ENCODE measurements around the gene TPD52L1. TPM values are rescaled to one million over a fixed set of nuclear protein-coding genes. Genes with fewer than 3 reads are reported as not detected.

TPD52L1 gene
- total RNA-seq, 1 experiment from 2014 or later, result 50.6 TPM

- H3K4me3 Mint-ChIP-seq (ENCODE audit: low read depth, unreplicated experiment), result peak overlapping the region; percentile 36
- intact Hi-C loops (cut with micrococcal nuclease; ENCODE audit: unreplicated experiment), result no loop called here
- CTCF ChIA-PET, result no interaction called here
- peaks cover 56% of the 10 kb centered on the region for H3K4me1 Mint-ChIP-seq (ENCODE audit: low read depth, unreplicated experiment)
- no peaks in the 10 kb centered on the region for H3K9me3 Mint-ChIP-seq (ENCODE audit: low read depth, unreplicated experiment)
- no TSS peak for BruUV-seq (replicated peaks)
- TF ChIP-seq CTCF (IDR thresholded peaks at IDR 0.05; ENCODE audit: unreplicated experiment), result no peak
- H3K27ac Mint-ChIP-seq (ENCODE audit: unreplicated experiment), result peak overlapping the region; percentile 65
- DNase-seq, result no peak
- H3K27me3 Mint-ChIP-seq (ENCODE audit: unreplicated experiment), result no peaks in the 10 kb centered on the region
- peaks cover 4% of the 10 kb centered on the region for H3K36me3 Mint-ChIP-seq (ENCODE audit: insufficient read depth, unreplicated experiment)
Observed at GRCh38 chr6:125200941-125201340, 47.4 kb downstream of the TPD52L1 start.

- H3K27me3 Mint-ChIP-seq (ENCODE audit: unreplicated experiment), result no peaks in the 10 kb centered on the region
- CTCF ChIA-PET, result interaction anchor here (0.6 to 1.1 kb wide), 4 partner anchors 9 to 1329 kb away, joined by 3 to 5 read pairs (median 4); no protein-coding TSS in a partner anchor
- H3K36me3 Mint-ChIP-seq (ENCODE audit: insufficient read depth, unreplicated experiment), result peaks cover 4% of the 10 kb centered on the region
- H3K4me1 Mint-ChIP-seq (ENCODE audit: low read depth, unreplicated experiment), result peaks cover 47% of the 10 kb centered on the region
- TF ChIP-seq CTCF (IDR thresholded peaks at IDR 0.05; ENCODE audit: unreplicated experiment), result no peak
- peak; percentile 74 for DNase-seq
- intact Hi-C loops (cut with micrococcal nuclease; ENCODE audit: unreplicated experiment), result no loop called here
- H3K4me3 Mint-ChIP-seq (ENCODE audit: low read depth, unreplicated experiment), result peak overlapping the region; percentile 40
- H3K27ac Mint-ChIP-seq (ENCODE audit: unreplicated experiment), result peak overlapping the region; percentile 65
- no peaks in the 10 kb centered on the region for H3K9me3 Mint-ChIP-seq (ENCODE audit: low read depth, unreplicated experiment)
- no TSS peak for BruUV-seq (replicated peaks)
Observed at GRCh38 chr6:125201961-125202729, 48.6 kb downstream of the TPD52L1 start.

GRCh38 chr6:125203395-125203794 lies 49.8 kb downstream of the TPD52L1 start:
- intact Hi-C loops (cut with micrococcal nuclease; ENCODE audit: unreplicated experiment), result no loop called here
- Mint-ChIP-seq H3K4me1 (ENCODE audit: low read depth, unreplicated experiment) (peaks cover 46% of the 10 kb centered on the region), H3K9me3 (ENCODE audit: low read depth, unreplicated experiment) (no peaks in the 10 kb centered on the region), H3K27ac (ENCODE audit: unreplicated experiment) (no peak overlapping the region), H3K27me3 (ENCODE audit: unreplicated experiment) (no peaks in the 10 kb centered on the region), H3K4me3 (ENCODE audit: low read depth, unreplicated experiment) (no peak overlapping the region), H3K36me3 (ENCODE audit: insufficient read depth, unreplicated experiment) (peaks cover 4% of the 10 kb centered on the region)
- TF ChIP-seq CTCF (IDR thresholded peaks at IDR 0.05; ENCODE audit: unreplicated experiment), result no peak
- CTCF ChIA-PET, result no interaction called here
- no TSS peak for BruUV-seq (replicated peaks)
- no peak for DNase-seq

GRCh38 chr6:125205931-125206330 lies 52.4 kb downstream of the TPD52L1 start:
- H3K4me1 Mint-ChIP-seq (ENCODE audit: low read depth, unreplicated experiment), result peaks cover 38% of the 10 kb centered on the region
- TF ChIP-seq CTCF (IDR thresholded peaks at IDR 0.05; ENCODE audit: unreplicated experiment), result no peak
- no peak overlapping the region for H3K27ac Mint-ChIP-seq (ENCODE audit: unreplicated experiment)
- no peaks in the 10 kb centered on the region for H3K27me3 Mint-ChIP-seq (ENCODE audit: unreplicated experiment)
- CTCF ChIA-PET, result no interaction called here
- no peak for DNase-seq
- H3K9me3 Mint-ChIP-seq (ENCODE audit: low read depth, unreplicated experiment), result no peaks in the 10 kb centered on the region
- no TSS peak for BruUV-seq (replicated peaks)
- H3K36me3 Mint-ChIP-seq (ENCODE audit: insufficient read depth, unreplicated experiment), result peaks cover 4% of the 10 kb centered on the region
- no peak overlapping the region for H3K4me3 Mint-ChIP-seq (ENCODE audit: low read depth, unreplicated experiment)
- intact Hi-C loops (cut with micrococcal nuclease; ENCODE audit: unreplicated experiment), result no loop called here
